Fibroblast of peridontal ligament (primary cell): Measurements from ENCODE around the gene DNAJC25.

Experiments used
- DNase-seq: peaks from one replicate; pipeline ENCODE4 v3.0.0-alpha.2; 2010; ENCODE audit errors: extremely low read depth

Gene DNAJC25

DNA sequence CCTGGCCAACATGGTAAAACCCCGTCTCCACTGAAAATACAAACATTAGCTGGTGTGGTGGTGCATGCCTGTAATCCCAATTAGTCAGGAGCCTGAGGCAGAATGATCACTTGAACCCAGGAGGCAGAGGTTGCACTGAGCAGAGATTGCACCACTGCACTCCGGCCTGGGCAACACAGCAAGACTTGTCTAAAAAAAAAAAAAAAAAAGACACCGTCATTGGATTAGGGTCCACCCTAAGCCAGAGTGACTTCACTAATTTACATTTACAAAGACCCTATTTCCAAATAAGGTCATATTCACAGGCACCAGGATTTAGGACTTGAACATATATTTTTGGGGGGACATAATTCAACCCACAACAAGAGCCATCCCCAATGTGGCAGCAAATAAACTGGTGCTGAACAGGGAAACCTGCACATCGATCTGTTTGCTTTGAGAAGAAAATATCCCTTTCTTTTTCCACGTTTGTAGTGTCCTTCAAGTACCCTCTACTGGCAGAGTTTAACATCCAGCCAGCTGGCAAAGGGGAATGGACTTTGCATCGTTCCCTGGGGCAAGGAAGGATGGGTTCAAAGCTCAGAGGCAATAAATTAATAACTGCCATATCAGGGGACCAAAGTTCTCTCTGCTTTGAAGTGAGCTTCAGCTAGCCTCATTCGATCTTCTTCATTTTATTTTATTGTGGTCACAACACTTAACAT lies 3.7 kb upstream of the DNAJC25 start:
- DNase-seq, result no peak

DNA sequence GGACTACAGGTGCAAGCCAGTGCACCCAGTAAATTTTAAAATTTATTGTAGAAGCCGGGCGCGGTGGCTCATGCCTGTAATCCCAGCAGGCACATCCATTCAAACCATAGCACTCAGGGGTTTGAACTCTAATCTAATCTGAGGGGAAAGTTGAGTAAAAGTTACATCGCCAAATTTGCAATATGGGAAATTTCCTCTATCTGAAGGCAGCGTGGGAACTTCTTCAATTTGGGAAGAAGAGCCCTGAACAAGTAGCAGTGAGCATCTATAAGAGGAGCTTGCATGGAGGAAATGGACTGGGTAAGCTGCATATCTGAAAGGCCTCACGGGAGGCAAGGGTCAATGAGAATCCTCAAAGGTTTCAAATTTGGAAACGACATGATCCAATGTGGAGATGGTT lies 2.7 kb upstream of the DNAJC25 start:
- DNase-seq, result no peak

DNA sequence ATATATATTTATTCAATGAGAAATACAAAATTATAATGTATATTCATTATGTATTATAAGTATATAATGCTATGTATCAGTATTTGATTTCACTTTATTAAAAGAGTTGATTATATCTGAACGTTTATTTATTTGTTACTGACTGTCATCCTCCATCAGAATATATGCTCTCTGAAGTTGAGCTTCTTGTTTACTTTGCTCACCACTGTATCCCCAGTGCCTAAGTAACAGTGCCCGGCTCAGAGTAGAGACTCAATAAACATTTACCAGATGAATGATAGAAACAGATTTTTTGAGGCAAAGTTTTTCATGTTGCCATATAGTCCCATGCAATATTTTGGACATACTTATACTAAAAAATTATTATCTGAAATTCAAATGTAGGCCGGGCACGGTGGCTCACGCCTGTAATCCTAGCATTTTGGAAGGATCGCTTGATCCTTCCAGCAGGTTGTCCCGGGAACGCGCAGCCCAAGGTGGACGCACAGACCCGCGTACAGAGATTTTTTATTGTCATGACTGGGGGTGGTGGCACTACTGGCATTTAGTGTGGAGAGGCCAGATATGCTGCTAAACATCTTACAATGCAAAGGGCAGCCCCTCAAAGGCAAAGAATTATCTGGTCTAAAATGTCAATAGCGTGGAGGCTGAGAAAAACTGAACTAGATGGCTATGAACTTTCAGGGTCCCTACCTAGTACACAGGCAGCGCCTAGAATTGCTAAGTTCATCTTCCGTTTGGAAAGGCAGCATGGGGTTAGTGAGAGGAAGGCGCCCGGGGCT lies 761 bp upstream of the DNAJC25 start:
- no peak for DNase-seq

DNA sequence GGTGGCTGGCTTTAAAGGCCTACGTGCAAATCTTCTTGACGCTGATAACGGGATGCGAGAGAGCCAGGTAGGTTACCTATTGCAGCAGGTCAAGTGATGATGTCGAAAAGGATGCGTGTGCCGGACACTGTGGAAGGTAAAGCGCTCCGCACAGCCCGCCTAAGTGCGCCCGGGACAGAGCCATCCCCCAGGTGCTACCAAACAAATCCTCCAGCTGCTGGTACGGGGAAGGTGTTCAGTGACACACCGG lies 245 bp upstream of the DNAJC25 start:
- DNase-seq, result no peak

DNA sequence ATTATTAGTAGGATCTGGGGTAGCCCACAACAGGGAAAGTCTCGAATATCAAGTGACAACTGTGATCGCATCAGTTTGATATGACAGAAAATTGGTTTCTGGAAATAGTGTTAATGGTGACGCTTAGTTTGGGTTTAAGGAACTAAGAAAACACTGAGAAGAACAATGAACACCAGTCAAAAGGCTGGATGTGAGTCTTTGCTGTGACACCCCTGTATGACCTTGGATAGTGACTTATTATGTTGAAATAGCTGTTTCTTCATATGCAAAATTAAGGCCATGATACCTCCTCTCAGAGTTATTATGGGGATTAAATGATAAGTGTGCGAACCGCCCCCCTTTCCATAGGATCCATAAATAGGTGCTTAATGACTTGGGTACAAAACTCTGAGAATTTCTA lies 926 bp downstream of the DNAJC25 start:
- DNase-seq, result no peak

DNA sequence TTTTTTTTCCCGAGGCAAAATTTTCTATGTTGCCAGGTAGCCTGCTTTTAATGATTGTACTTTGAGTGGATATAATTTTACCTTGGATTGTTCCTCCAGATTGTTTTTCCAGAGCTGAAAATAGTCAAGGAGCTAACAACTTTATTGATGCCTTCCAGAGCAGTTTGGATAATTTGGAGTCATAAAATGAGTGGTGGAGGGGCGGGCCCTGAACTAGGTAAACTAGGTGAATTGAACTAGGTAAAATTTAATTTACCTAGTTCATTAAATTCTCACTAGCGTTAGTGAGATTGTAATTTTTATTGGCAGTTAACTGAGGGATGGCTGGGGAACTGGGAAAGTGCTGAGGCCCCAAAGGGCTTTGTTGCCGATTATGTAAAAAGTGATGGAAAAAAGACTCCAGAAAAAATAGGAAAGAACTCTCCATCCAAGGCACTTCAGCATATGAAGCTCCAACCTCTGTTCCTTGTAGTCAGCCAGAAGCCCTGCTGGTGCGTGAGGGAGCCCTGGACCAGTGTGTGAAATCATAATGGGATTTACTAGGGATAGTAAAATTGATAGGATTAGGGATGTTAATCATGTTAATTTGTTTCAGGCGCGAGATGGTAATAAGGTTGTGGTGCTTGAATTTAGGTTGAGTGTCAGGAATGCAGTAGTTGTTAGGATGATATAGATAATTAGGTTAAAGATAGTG lies 1.7 kb downstream of the DNAJC25 start:
- DNase-seq, result no peak

DNA sequence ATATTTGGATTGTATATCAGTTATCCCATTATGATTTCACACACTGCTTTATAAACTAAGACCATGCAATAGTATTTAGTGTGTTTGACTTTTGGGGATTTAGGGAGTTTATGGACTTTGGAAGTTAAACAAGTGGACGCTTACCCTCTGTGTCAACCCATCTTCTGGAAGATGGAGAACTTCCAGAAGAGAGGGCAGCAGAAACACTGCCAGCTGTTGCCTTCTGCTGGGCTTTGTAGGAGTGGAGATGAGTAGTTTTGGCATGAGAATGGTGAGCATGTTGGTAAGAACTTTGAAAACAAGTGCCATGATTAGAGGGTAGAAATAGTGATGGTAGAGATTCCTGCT lies 2.2 kb downstream of the DNAJC25 start:
- DNase-seq, result no peak

DNA sequence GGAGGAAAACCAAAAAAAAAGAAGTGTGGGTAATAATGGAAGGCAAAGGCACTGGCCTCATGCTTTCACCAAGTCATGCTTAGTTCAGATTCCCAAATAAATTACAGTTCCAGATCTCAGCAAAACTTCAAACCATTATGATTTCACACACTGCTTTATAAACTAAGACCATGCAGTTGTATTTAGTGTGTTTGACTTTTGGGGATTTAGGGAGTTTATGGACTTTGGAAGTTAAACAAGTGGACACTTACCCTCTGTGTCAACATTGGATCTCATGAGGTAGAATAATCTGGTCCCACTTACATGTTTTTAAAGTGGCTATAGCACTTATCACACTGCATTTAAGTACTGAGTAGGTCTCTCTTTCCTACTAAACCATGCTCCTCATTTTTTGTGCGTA lies 3.7 kb downstream of the DNAJC25 start:
- DNase-seq, result no peak

DNA sequence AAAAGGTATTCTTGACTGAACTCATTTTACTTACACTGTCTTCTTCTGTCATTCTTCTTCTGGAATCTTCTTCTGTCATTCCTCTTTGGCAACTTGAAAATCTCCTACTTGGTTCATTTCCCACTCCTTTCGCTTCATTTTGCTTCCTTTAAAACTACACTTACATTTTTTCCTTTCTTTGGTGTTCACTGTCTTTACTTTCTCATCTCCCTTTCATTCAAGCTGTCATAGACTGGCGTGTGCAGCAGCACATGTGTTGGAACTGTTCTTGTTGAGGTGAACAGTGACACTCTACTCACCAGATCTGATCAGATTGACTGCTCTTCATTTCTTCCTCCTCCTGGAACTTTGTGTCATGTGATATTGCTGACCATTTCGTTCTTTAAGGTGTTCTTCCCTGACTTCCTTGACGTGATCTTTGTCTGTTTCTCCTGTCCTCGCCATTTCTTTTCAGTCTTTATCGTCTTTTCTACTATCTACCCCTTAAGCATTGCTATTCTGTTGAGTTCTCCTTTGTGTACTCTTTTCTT lies 6.4 kb downstream of the DNAJC25 start:
- DNase-seq, result no peak

DNA sequence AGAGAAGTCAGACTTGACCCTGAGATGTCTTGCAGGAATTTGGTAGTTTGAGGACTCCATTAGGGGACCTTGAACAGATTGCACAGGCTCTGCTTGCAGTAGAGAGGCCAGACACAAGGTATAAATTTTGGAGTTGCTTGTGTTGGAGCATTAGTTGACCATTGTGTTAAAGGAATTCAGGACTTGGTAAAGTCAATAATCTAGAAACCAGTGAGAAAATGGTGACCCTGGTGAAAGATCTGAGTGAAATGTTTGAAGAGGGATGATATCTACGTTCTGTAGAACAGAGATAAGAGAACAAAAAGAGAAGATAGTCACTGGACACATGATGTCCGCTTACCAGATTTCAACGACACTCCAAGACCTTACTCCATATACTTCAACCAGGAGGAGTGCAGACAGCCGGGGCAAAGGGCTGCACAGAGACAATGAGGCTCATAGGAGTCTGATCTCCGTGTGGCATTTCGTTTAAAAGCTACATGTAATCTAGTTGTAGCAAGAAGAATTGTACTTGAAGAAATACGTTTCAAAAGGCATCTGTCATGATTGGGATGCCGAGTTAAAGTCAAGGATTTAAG lies 13.2 kb downstream of the DNAJC25 start:
- DNase-seq, result no peak

DNA sequence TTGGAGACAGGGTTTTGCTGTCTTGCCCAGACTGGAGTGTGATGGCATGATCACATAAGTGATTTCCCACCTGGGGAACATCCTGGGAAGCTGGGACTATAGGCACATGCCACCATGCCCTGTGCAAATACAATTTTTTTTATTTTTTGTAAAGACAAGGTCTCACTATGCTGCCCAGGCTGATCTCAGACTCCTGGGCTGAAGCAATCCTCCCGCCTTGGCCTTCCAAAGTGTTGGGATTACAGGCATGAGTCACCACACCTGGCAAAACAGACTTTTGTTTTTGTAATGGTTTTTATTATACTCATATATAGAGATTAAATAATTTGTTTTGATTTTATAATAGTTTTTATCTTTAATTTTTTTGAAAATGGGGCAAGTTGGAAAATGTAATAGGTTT lies 14.7 kb downstream of the DNAJC25 start:
- no peak for DNase-seq

DNA sequence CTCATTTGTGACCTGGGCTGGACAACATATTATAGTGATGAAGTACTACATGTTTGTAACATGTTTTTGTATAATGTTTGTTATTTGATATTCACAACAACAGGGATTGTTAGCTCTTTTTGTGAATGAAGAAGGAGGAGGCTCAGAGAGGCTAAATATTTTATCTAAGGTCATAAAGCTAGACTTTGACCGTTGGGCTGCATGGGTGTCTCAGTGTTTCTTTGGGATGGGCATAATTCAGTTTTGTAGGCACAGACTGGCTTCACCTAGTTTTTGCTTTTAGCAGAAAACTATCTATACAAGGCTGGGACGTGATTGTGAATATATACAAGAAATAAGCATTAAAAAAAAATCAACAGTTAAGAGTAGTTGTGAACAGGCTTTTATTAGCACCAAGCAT lies 15.3 kb downstream of the DNAJC25 start:
- DNase-seq, result no peak

DNA sequence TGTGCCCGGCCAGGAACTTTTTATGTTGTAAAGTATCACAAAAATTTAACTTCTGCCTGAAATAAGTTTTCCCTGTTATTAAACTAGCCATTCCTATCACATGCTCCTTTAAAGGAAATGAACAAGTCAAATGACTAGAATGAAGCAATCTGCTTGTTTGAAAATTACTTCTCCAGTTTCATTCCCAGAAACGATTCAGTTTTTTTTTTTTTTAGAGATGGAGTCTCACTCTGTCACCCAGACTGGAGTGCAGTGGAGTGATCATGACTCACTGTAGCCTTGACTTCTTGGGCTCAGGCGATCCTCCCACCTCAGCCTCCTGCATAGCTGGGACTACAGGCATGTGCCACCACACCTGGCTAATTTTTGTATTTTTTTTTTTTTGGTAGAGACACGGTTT lies 16.9 kb downstream of the DNAJC25 start:
- peak; percentile 66 for DNase-seq

DNA sequence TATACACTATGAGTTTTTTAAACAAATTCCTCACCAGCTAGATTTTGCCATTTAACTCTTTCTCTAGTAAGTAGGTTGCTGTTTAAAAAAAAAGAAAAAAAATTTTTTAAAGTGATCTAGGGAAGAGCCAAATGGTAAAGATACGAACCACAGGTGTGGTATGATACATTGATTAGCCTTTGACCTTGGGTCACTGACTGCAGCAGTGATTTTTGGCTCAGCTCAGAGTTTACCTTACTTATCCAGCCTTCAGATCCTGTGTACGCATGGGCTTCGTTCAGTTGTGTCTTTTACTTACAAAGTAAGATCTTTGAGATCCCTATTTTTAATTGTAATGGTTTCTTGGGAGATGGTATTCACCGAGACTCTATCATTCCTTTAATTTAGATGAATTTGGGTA lies 17.9 kb downstream of the DNAJC25 start:
- no peak for DNase-seq

DNA sequence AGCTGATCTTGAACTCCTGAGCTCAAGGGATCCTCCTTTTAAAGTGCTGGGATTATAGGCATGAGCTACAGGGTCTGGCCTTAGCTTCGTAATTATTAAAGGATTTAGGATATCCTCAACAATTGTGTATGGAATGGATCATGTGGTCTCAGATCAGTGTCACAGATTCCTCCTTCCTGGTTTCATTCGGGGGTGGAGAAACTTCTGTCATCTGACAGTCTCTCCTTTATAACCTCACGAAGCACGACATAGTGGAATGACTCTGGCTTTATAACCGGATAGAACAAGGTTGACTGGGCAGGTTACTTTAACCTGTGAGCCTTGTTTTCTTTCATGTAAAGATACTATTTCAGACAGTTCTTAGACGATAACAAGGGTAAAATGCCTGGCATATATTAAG lies 25.9 kb downstream of the DNAJC25 start:
- DNase-seq, result no peak

DNA sequence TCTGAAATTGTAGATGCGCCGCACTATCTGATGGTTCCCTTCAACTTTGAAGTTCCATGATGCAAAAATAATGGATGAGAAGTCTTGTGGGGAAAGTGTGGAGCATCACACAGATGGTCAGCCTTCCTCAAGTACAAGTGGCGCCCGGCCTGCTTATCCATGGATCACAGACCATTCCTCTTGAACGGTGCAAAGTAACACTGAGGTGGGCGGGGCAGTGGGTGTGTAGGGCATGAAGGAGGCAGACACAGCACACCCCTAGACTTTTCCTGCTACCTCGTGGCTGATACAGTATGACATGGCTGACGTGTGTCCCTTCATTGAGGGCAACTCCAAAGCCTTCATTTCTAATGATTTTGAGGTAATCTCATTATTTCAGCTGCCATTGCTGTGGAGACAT lies 27.8 kb downstream of the DNAJC25 start:
- DNase-seq, result no peak

DNA sequence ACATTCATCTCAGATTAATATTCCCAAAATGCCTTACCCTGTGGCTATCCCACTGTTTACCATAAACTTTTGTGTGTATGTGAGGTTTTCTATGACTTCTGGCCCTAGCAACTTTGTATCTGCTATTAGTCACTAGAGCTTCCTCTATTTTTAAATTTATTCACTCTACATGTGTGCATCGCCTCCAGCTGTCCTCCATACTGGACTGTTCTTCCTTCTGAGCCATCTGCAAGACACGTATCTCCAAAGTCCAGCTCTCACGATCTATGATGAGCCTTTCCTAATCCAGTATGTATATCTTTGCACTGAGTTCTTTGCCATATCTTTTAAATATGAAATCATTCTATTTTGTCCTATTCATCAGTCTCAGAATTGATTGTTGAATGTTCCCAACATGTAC lies 28.6 kb downstream of the DNAJC25 start:
- no peak for DNase-seq

DNA sequence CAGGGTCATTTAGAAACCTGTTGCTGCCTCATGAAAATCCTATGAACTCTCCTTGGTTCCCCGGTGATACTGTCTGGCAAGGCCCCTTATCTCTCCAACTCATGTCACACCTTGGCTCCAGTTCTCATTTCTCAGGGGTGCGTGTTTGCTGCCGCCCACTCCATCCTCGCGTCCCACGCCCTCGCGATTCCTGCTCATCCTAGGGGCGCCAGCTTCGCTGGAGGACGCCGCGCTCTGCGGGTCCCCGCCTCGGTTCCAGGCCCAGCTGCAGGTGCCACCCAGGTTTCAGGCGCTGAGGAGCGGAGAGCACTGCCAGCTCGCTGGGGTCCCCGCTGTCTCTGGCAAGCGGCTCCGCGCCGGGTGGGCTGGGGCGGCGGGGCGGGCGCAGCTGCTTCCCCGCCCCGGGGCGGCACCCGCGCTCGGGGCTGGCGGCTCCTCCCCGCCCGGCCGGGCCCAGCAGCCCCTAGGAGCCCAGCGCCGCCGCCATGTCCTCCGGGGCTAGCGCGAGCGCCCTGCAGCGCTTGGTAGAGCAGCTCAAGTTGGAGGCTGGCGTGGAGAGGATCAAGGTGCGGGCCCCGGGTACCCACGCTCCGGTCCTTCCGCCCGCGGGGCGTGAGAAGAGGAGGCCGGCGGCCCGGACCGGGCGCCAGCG lies 30.1 kb downstream of the DNAJC25 start, which contains the start of gene GNG10:
Gene GNG10 (plus strand): TSS at position 456 of the 652 bp plus-strand sequence. CDS start 30 bp downstream, at position 486.
- DNase-seq, result peak; percentile 27

DNA sequence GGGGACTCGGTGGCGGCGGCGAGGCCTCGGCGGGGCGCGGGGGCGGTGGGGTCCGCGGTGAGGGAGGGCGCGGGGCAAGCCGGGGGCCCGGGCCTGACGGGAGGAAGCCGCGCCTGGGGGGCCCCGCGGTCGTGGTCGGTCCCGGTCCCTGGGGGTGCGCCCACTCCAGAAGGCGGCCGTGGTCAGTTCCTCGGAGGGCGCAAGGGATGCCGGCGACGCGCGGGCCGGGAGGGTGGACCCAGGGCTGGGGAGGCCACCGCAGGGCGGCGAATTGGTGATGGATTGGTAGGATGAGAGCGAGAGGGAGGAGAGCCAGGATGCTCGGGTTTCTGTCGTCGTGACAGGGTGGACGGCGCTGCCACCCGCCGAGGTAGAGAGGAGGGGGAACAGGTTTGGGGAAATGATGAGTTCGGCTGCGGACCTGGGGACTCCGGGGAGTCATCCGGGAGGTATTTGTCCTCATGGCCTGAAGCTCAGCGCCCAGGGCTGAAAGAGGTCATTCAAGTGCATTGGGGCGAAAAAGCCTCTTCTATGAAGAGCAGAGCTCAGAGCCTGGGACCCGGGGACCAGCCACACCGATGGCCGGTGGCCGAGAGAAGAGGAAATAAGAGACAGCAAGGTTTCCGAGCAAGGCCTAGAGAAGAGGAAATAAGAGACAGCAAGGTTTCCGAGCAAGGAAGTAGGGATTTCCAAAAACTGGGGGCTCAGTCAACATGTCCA lies 30.8 kb downstream of the DNAJC25 start:
- DNase-seq, result peak; percentile 26

DNA sequence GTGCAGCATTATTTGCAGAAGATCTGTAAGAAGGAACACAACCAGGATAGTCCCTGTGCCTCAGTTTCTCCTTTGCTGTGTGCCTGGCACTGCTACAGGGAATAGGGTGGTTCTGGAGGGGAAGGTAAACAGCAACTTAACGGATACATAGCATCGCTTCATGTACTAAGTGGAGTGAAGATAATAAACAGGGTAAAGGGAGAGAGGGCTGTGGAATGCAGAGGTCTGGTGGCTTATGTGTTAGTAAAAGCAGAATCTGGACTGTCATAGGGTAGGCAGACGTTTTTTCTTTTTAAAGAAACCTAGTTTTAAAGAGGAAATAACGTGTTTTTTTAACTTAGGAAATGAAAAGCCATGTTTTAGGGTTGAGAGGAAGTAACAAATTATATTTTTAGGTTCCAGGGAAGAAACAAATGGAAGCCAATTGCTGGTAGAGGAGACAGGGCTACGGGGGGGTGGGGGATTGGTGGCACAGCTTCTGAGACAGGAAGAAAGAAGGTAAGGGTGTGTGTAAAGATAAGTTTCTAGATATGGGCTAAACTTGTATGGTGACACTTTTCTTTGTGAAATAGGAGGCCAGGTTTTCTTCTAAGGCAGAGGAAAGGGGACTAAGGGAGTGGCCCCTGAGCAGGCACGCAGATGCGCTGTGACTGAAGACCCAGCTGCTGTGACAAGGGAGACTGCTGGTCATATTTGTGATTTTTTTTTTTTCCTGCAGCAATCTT lies 31.6 kb downstream of the DNAJC25 start:
- DNase-seq, result peak; percentile 26
